ENCODE measurements around the gene PRDM16.

PRDM16 gene

GRCh38 chr1:3136532-3136931 is 67.5 kb downstream of the PRDM16 start:
- Histone ChIP-seq H2BK120ac (ENCODE audit: low read depth, low read length) (no peak overlapping the region), H3K4me1 (ENCODE audit: control insufficient read depth, insufficient read depth, low read depth, low read length) (no peaks in the 10 kb centered on the region), H3K23ac (ENCODE audit: low read length in 2 of 2) (no peak overlapping the region), H4K8ac (ENCODE audit: low read length) (no peak overlapping the region), H3K9ac (ENCODE audit: low read length) (no peak overlapping the region), H3K4ac (ENCODE audit: low read depth in 1 of 2, low read length in 2 of 2) (no peak overlapping the region), H3K18ac (ENCODE audit: low read depth in 1 of 2, low read length in 2 of 2) (no peak overlapping the region), H3K36me3 (ENCODE audit: control insufficient read depth in 1 of 2, insufficient read depth in 2 of 2, low read depth in 1 of 2, low read length in 2 of 2) (no peaks in the 10 kb centered on the region), H2AFZ (ENCODE audit: low read depth, low read length) (no peak overlapping the region), H3K14ac (ENCODE audit: low read length in 2 of 2) (no peak overlapping the region), H2AK5ac (ENCODE audit: low read length, severe bottlenecking) (no peak overlapping the region), H3K27me3 (ENCODE audit: control insufficient read depth in 1 of 2, insufficient read depth in 1 of 2, low read length in 2 of 2) (peaks cover 0 to 56% of the 10 kb centered on the region in 2 experiments), H2BK15ac (ENCODE audit: low read depth, poor library complexity, severe bottlenecking) (no peak overlapping the region), H3K79me1 (replicated peaks; ENCODE audit: low read length, poor library complexity, severe bottlenecking) (no peaks in the 10 kb centered on the region), H3K27ac (ENCODE audit: low read length, poor library complexity, severe bottlenecking) (no peak overlapping the region), H2BK5ac (ENCODE audit: low read depth, low read length, poor library complexity, severe bottlenecking) (no peak overlapping the region), H3K4me3 (ENCODE audit: insufficient read depth in 1 of 2, low read depth in 1 of 2, low read length in 2 of 2) (no peak overlapping the region), H2BK12ac (ENCODE audit: low read length in 2 of 2) (no peak overlapping the region), H3K4me2 (ENCODE audit: low read length, poor library complexity, severe bottlenecking) (no peak overlapping the region), H4K91ac (ENCODE audit: low read length) (no peak overlapping the region), H3K9me3 (ENCODE audit: control insufficient read depth, low read length) (no peaks in the 10 kb centered on the region)
- WGBS, result 67% methylated on average over 3 of the region's 5 CpGs
- no peak for DNase-seq

- Histone ChIP-seq H3K79me1 (replicated peaks; ENCODE audit: low read length, poor library complexity, severe bottlenecking) (no peaks in the 10 kb centered on the region), H3K4ac (ENCODE audit: low read depth in 1 of 2, low read length in 2 of 2) (no peak overlapping the region), H3K36me3 (ENCODE audit: control insufficient read depth in 1 of 2, insufficient read depth in 2 of 2, low read depth in 1 of 2, low read length in 2 of 2) (no peaks in the 10 kb centered on the region), H2BK5ac (ENCODE audit: low read depth, low read length, poor library complexity, severe bottlenecking) (no peak overlapping the region), H3K4me2 (ENCODE audit: low read length, poor library complexity, severe bottlenecking) (no peak overlapping the region), H2BK120ac (ENCODE audit: low read depth, low read length) (no peak overlapping the region), H3K9me3 (ENCODE audit: control insufficient read depth, low read length) (no peaks in the 10 kb centered on the region), H3K9ac (ENCODE audit: low read length) (no peak overlapping the region), H4K91ac (ENCODE audit: low read length) (no peak overlapping the region), H2AFZ (ENCODE audit: low read depth, low read length) (no peak overlapping the region), H4K8ac (ENCODE audit: low read length) (no peak overlapping the region), H3K4me3 (ENCODE audit: insufficient read depth in 1 of 2, low read depth in 1 of 2, low read length in 2 of 2) (no peak overlapping the region), H3K27me3 (ENCODE audit: control insufficient read depth in 1 of 2, insufficient read depth in 1 of 2, low read length in 2 of 2) (peaks cover 0 to 59% of the 10 kb centered on the region in 2 experiments), H3K23ac (ENCODE audit: low read length in 2 of 2) (no peak overlapping the region), H2BK15ac (ENCODE audit: low read depth, poor library complexity, severe bottlenecking) (no peak overlapping the region), H3K27ac (ENCODE audit: low read length, poor library complexity, severe bottlenecking) (no peak overlapping the region), H3K4me1 (ENCODE audit: control insufficient read depth, insufficient read depth, low read depth, low read length) (no peaks in the 10 kb centered on the region), H3K14ac (ENCODE audit: low read length in 2 of 2) (no peak overlapping the region), H3K18ac (ENCODE audit: low read depth in 1 of 2, low read length in 2 of 2) (no peak overlapping the region), H2AK5ac (ENCODE audit: low read length, severe bottlenecking) (no peak overlapping the region), H2BK12ac (ENCODE audit: low read length in 2 of 2) (no peak overlapping the region)
- 84% methylated on average over 27 of the region's 28 CpGs for WGBS
- DNase-seq, result no peak
Measured at GRCh38 chr1:3137111-3138100, 68.4 kb downstream of the PRDM16 start.

GRCh38 chr1:3138623-3139151 is 69.7 kb downstream of the PRDM16 start:
- Histone ChIP-seq H2AFZ (ENCODE audit: low read depth, low read length) (no peak overlapping the region), H3K9ac (ENCODE audit: low read length) (no peak overlapping the region), H3K4me2 (ENCODE audit: low read length, poor library complexity, severe bottlenecking) (no peak overlapping the region), H2BK120ac (ENCODE audit: low read depth, low read length) (no peak overlapping the region), H3K18ac (ENCODE audit: low read depth in 1 of 2, low read length in 2 of 2) (no peak overlapping the region), H2AK5ac (ENCODE audit: low read length, severe bottlenecking) (no peak overlapping the region), H3K27me3 (ENCODE audit: control insufficient read depth in 1 of 2, insufficient read depth in 1 of 2, low read length in 2 of 2) (peaks cover 0 to 72% of the 10 kb centered on the region in 2 experiments), H3K23ac (ENCODE audit: low read length in 2 of 2) (no peak overlapping the region), H3K4me3 (ENCODE audit: insufficient read depth in 1 of 2, low read depth in 1 of 2, low read length in 2 of 2) (no peak overlapping the region), H3K27ac (ENCODE audit: low read length, poor library complexity, severe bottlenecking) (no peak overlapping the region), H3K14ac (ENCODE audit: low read length in 2 of 2) (no peak overlapping the region), H2BK12ac (ENCODE audit: low read length in 2 of 2) (no peak overlapping the region), H3K9me3 (ENCODE audit: control insufficient read depth, low read length) (no peaks in the 10 kb centered on the region), H2BK15ac (ENCODE audit: low read depth, poor library complexity, severe bottlenecking) (no peak overlapping the region), H3K79me1 (replicated peaks; ENCODE audit: low read length, poor library complexity, severe bottlenecking) (no peaks in the 10 kb centered on the region), H3K4me1 (ENCODE audit: control insufficient read depth, insufficient read depth, low read depth, low read length) (no peaks in the 10 kb centered on the region), H4K8ac (ENCODE audit: low read length) (no peak overlapping the region), H4K91ac (ENCODE audit: low read length) (no peak overlapping the region), H3K36me3 (ENCODE audit: control insufficient read depth in 1 of 2, insufficient read depth in 2 of 2, low read depth in 1 of 2, low read length in 2 of 2) (no peaks in the 10 kb centered on the region), H3K4ac (ENCODE audit: low read depth in 1 of 2, low read length in 2 of 2) (no peak overlapping the region), H2BK5ac (ENCODE audit: low read depth, low read length, poor library complexity, severe bottlenecking) (no peak overlapping the region)
- DNase-seq, result no peak
- WGBS, result 79% methylated on average over 18 of the region's 18 CpGs

GRCh38 chr1:3139451-3139852 is 70.4 kb downstream of the PRDM16 start:
- H2BK15ac ChIP-seq (ENCODE audit: low read depth, poor library complexity, severe bottlenecking), result no peak overlapping the region
- H3K18ac ChIP-seq (ENCODE audit: low read depth in 1 of 2, low read length in 2 of 2), result no peak overlapping the region
- H3K4ac ChIP-seq (ENCODE audit: low read depth in 1 of 2, low read length in 2 of 2), result no peak overlapping the region
- WGBS, result 85% methylated on average over 15 of the region's 16 CpGs
- H3K14ac ChIP-seq (ENCODE audit: low read length in 2 of 2), result no peak overlapping the region
- no peaks in the 10 kb centered on the region for H3K36me3 ChIP-seq (ENCODE audit: control insufficient read depth in 1 of 2, insufficient read depth in 2 of 2, low read depth in 1 of 2, low read length in 2 of 2)
- no peak overlapping the region for H2AK5ac ChIP-seq (ENCODE audit: low read length, severe bottlenecking)
- no peak for DNase-seq
- H3K4me1 ChIP-seq (ENCODE audit: control insufficient read depth, insufficient read depth, low read depth, low read length), result no peaks in the 10 kb centered on the region
- no peak overlapping the region for H2BK120ac ChIP-seq (ENCODE audit: low read depth, low read length)
- no peak overlapping the region for H4K91ac ChIP-seq (ENCODE audit: low read length)
- no peak overlapping the region for H4K8ac ChIP-seq (ENCODE audit: low read length)
- no peak overlapping the region for H2AFZ ChIP-seq (ENCODE audit: low read depth, low read length)
- no peaks in the 10 kb centered on the region for H3K79me1 ChIP-seq (replicated peaks; ENCODE audit: low read length, poor library complexity, severe bottlenecking)
- no peak overlapping the region for H2BK5ac ChIP-seq (ENCODE audit: low read depth, low read length, poor library complexity, severe bottlenecking)
- peaks cover 0 to 79% of the 10 kb centered on the region in 2 experiments for H3K27me3 ChIP-seq (ENCODE audit: control insufficient read depth in 1 of 2, insufficient read depth in 1 of 2, low read length in 2 of 2)
- H3K27ac ChIP-seq (ENCODE audit: low read length, poor library complexity, severe bottlenecking), result no peak overlapping the region
- H3K4me3 ChIP-seq (ENCODE audit: insufficient read depth in 1 of 2, low read depth in 1 of 2, low read length in 2 of 2), result peak overlapping the region in 1 of 2 experiments; percentile 65
- no peaks in the 10 kb centered on the region for H3K9me3 ChIP-seq (ENCODE audit: control insufficient read depth, low read length)
- H3K4me2 ChIP-seq (ENCODE audit: low read length, poor library complexity, severe bottlenecking), result no peak overlapping the region
- H3K23ac ChIP-seq (ENCODE audit: low read length in 2 of 2), result no peak overlapping the region
- no peak overlapping the region for H2BK12ac ChIP-seq (ENCODE audit: low read length in 2 of 2)
- H3K9ac ChIP-seq (ENCODE audit: low read length), result no peak overlapping the region
